ENCODE results near the gene ATF1.

ATF1 gene

GRCh38 chr12:50763639-50764285 is at the start of gene ATF1:
TSS of gene ATF1 (plus strand) at chr12:50764101. CDS start at chr12:50780146, 16,045 bp downstream.
- DNase-seq = peak; percentile 93

- DNase-seq = no peak
Measured at GRCh38 chr12:50715174-50715573, 48.7 kb upstream of the ATF1 start.

GRCh38 chr12:50718760-50719159 is 45.1 kb upstream of the ATF1 start:
- no peak for DNase-seq

- DNase-seq = no peak
Measured at GRCh38 chr12:50720085-50720484, 43.8 kb upstream of the ATF1 start.

- DNase-seq = no peak
Measured at GRCh38 chr12:50720501-50720900, 43.4 kb upstream of the ATF1 start.

- no peak for DNase-seq
Measured at GRCh38 chr12:50723865-50724264, 40.0 kb upstream of the ATF1 start.

- no peak for DNase-seq
Measured at GRCh38 chr12:50725011-50725942, 38.6 kb upstream of the ATF1 start.

GRCh38 chr12:50727466-50727865 is 36.4 kb upstream of the ATF1 start:
- no peak for DNase-seq

- no peak for DNase-seq
Measured at GRCh38 chr12:50728417-50728816, 35.5 kb upstream of the ATF1 start.

- DNase-seq = no peak
Measured at GRCh38 chr12:50728841-50729240, 35.1 kb upstream of the ATF1 start.

GRCh38 chr12:50732591-50732990 is 31.3 kb upstream of the ATF1 start:
- no peak for DNase-seq

- DNase-seq = no peak
Measured at GRCh38 chr12:50733706-50734105, 30.2 kb upstream of the ATF1 start.

- no peak for DNase-seq
Measured at GRCh38 chr12:50734409-50735263, 29.3 kb upstream of the ATF1 start.

- no peak for DNase-seq
Measured at GRCh38 chr12:50739611-50740010, 24.3 kb upstream of the ATF1 start.

GRCh38 chr12:50740307-50740706 is 23.6 kb upstream of the ATF1 start:
- no peak for DNase-seq

GRCh38 chr12:50742776-50743175 is 21.1 kb upstream of the ATF1 start:
- DNase-seq = no peak

- DNase-seq = peak; percentile 28
Measured at GRCh38 chr12:50745861-50746260, 18.0 kb upstream of the ATF1 start.

- no peak for DNase-seq
Measured at GRCh38 chr12:50746431-50746830, 17.5 kb upstream of the ATF1 start.

- DNase-seq = no peak
Measured at GRCh38 chr12:50747817-50748216, 16.1 kb upstream of the ATF1 start.

- DNase-seq = no peak
Measured at GRCh38 chr12:50749459-50749882, 14.4 kb upstream of the ATF1 start.

GRCh38 chr12:50750366-50750765 is 13.5 kb upstream of the ATF1 start:
- DNase-seq = no peak

GRCh38 chr12:50751948-50752721 is 11.8 kb upstream of the ATF1 start:
- DNase-seq = no peak

All from CD4-positive, alpha-beta T cell treated with Interleukin-15 for 1 hour (primary cell).